Kidney (tissue), 14 donors: ENCODE data around the gene OVOL2. TPM values are rescaled to one million over a fixed set of nuclear protein-coding genes. Genes with fewer than 3 reads are reported as not detected.
"Not testable (repeated sequence)": the region's sequence is repeated elsewhere in the genome, so short reads cannot be mapped to it uniquely, and the experiment has no call there.

ENCODE experiments used
- DNase-seq, 5 donors: peaks; one replicate each; pipeline ENCODE4 v3.0.0-alpha.2; 2013 to 2020
- FAIRE-seq: peaks from 2 replicates; lab custom pipeline; 2012; peaks lifted over from hg19 to GRCh38; lab: Jason Lieb, UNC
- H3K27ac ChIP-seq, 2 donors: one replicate each; pipeline ENCODE4 v1.7.0; 2013; ENCODE audit warnings: low read depth in 2 of 2, low read length in 2 of 2, inconsistent platforms in 1 of 2
- H3K27me3 ChIP-seq: one replicate; pipeline ENCODE4 v1.7.1; 2013; ENCODE audit warnings: low read length, inconsistent platforms; ENCODE audit not compliant: control insufficient read depth, insufficient read depth
- H3K36me3 ChIP-seq, 3 donors: one replicate each; pipeline versions ENCODE4 v1.7.0 to v1.7.1; 2013; ENCODE audit warnings: low read length in 3 of 3, control low read depth in 1 of 3, inconsistent platforms in 1 of 3; ENCODE audit not compliant: insufficient read depth in 3 of 3, control insufficient read depth in 2 of 3
- H3K4me1 ChIP-seq, 3 donors: one replicate each; pipeline versions ENCODE4 v1.7.0 to v1.7.1; 2013; ENCODE audit warnings: low read length in 3 of 3, inconsistent platforms in 1 of 3, low read depth in 1 of 3; ENCODE audit not compliant: control insufficient read depth in 2 of 3, insufficient read depth in 2 of 3
- H3K4me3 ChIP-seq, 3 donors: one replicate each; pipeline versions ENCODE4 v1.7.0 to v1.8.1; 2013; ENCODE audit warnings: low read length in 3 of 3, control low read depth in 1 of 3, inconsistent platforms in 1 of 3
- H3K9ac ChIP-seq, 3 donors: one replicate each; pipeline versions ENCODE4 v1.7.0 to v1.7.1; 2013; ENCODE audit warnings: low read length in 3 of 3, control low read depth in 1 of 3, inconsistent platforms in 1 of 3
- H3K9me3 ChIP-seq, 3 donors: one replicate each; pipeline versions ENCODE4 v1.7.0 to v1.7.1; 2013; ENCODE audit warnings: low read length in 3 of 3, control low read depth in 1 of 3, inconsistent platforms in 1 of 3; ENCODE audit not compliant: control insufficient read depth in 2 of 3, insufficient read depth in 1 of 3
- intact Hi-C: fragments of 100-400 bp; cut with DNase I; formaldehyde crosslinking; loops from one replicate; pipeline ENCODE4 v1.11.1; 2022
- polyA plus RNA-seq: library from polyadenylated mRNA; stranded (reverse); fragments of 350-450 nt; fragmentation: Illumina TruSeq; extraction: RNeasy Lipid Tissue Mini Kit (QIAGEN cat#74804); gene quantifications from one replicate; pipeline ENCODE4 v1.2.3, GENCODE V29; 2014; ENCODE audit warnings: low read depth, low replicate concordance; ENCODE audit not compliant: insufficient read depth
- total RNA-seq: library from RNA; stranded (reverse); fragmentation: NEBNext Ultra II Directional; extraction: Animal tissue kit (Norgen Biotek cat#: 25700); gene quantifications from one replicate; pipeline ENCODE4 v1.2.1, GENCODE V29; 2021
- TF ChIP-seq, protein P1 (sequence below): IDR thresholded peaks from 3 replicates; pipeline ENCODE4 v1.5.1; 2012; ENCODE audit warnings: mild to moderate bottlenecking, moderate library complexity, borderline replicate concordance; ENCODE audit not compliant: insufficient read depth; ENCODE audit errors: extremely low read depth
- donor health status: control.
- donor health status: control.
- donor health status: control.
- donor health status: control.
- donor health status: control.
- donor health status: DM: yes; HTN: yes; CAD: no.
- donor health status: Normal renal cell carcinoma (clear cell type).

Gene OVOL2
- total and polyA plus RNA-seq, 2 donors from 2014 or later = 4.1 to 4.8 TPM

DNA sequence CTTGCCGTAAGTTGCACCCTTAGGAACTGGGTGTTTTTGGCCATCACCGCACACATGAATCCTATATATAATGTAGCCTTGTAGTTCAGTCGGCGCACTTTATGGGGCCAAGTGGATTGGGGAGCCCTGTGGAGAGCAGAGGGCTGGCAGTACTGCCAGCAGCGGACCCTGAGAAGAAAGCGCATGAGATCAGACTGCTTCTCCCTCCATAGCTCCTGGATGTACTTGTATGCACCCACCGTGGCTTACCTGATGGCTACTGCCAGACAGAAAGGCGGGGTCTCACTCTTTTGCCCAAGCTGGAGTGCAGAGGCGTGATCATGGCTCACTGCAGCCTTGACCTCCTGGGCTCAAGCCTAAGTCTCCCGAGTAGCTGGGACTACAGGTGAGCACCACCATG, 32.8 kb upstream of the OVOL2 start:
- intact Hi-C loops = no loop called here
- no peak for FAIRE-seq
- no peak overlapping the region for H3K4me3 ChIP-seq
- H3K27me3 ChIP-seq = no peaks in the 10 kb centered on the region
- H3K36me3 ChIP-seq = no peaks in the 10 kb centered on the region
- H3K4me1 ChIP-seq = no peaks in the 10 kb centered on the region
- H3K27ac ChIP-seq = no peak overlapping the region
- H3K9me3 ChIP-seq = no peaks in the 10 kb centered on the region
- no peak overlapping the region for H3K9ac ChIP-seq
- no peak for DNase-seq
- TF ChIP-seq, protein P1, sequence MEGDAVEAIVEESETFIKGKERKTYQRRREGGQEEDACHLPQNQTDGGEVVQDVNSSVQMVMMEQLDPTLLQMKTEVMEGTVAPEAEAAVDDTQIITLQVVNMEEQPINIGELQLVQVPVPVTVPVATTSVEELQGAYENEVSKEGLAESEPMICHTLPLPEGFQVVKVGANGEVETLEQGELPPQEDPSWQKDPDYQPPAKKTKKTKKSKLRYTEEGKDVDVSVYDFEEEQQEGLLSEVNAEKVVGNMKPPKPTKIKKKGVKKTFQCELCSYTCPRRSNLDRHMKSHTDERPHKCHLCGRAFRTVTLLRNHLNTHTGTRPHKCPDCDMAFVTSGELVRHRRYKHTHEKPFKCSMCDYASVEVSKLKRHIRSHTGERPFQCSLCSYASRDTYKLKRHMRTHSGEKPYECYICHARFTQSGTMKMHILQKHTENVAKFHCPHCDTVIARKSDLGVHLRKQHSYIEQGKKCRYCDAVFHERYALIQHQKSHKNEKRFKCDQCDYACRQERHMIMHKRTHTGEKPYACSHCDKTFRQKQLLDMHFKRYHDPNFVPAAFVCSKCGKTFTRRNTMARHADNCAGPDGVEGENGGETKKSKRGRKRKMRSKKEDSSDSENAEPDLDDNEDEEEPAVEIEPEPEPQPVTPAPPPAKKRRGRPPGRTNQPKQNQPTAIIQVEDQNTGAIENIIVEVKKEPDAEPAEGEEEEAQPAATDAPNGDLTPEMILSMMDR = no peak

DNA sequence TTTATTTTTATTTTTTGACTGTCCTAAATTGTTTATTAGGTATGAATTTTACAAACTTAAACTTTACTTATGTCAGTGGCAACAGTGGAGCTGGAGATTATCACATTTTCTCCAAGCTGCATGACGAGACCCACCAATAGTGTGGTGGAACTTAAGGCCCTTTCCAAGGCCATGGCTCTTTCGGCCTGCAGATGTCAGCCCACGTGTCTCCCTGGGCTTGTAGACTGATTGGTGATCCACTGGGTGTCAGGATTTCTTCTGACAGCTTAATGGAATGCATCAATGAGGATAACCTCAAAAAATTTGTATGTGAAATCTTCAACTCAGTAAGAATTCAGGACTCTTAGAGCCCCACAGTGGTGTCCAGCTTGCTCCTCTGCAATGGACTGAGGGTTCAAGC, 32.3 kb upstream of the OVOL2 start:
- no peak for FAIRE-seq
- intact Hi-C loops = no loop called here
- H3K27me3 ChIP-seq = no peaks in the 10 kb centered on the region
- H3K4me1 ChIP-seq = no peaks in the 10 kb centered on the region
- no peaks in the 10 kb centered on the region for H3K9me3 ChIP-seq
- no peak overlapping the region for H3K27ac ChIP-seq
- no peak overlapping the region for H3K4me3 ChIP-seq
- TF ChIP-seq, protein P1 = no peak
- no peak for DNase-seq
- H3K9ac ChIP-seq = no peak overlapping the region
- no peaks in the 10 kb centered on the region for H3K36me3 ChIP-seq

DNA sequence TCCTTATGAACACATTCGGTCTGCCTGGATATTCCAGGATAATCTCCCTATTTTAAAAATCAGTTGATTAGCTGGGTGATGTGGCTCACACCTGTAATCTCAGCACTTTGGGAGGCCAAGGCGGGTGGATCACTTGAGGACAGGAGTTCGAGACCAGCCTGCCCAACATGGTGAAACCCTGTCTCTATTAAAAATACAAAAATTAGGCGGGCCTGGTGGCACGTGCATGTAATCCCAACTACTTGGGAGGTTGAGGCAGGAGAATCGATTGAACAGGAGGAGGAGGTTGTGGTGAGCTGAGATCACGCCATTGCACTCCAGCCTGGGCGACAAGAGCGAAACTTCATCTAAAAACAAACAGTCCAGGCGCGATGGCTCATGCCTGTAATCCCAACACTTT, 31.1 kb upstream of the OVOL2 start:
- H3K36me3 ChIP-seq, DNase-seq, intact Hi-C loops, H3K9ac ChIP-seq, H3K4me1 ChIP-seq, H3K27me3 ChIP-seq, H3K27ac ChIP-seq, H3K9me3 ChIP-seq, H3K4me3 ChIP-seq, FAIRE-seq: not testable (repeated sequence)

DNA sequence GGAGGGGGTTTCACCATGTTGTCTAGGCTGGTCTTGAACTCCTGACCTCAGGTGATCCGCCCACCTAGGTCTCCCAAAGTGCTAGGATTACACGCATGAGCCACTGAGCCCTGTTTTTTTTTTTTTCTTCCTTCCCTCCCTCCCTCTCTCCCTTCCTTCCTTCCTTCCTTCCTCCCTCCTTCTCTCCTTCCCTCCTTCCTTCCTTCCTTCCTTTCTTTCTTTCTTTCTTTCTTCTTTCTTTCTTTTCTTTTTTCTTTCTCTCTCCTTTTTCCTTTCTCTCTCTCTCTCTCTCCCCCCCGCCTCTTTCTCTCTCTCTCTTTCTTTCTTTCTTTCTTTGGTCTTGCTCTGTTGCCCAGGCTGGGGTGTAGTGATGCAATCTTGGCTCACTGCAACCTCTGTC, 30.6 kb upstream of the OVOL2 start:
- DNase-seq, H3K9me3 ChIP-seq, FAIRE-seq, H3K36me3 ChIP-seq, H3K27ac ChIP-seq, H3K27me3 ChIP-seq, H3K9ac ChIP-seq, H3K4me3 ChIP-seq, H3K4me1 ChIP-seq, intact Hi-C loops: not testable (repeated sequence)

DNA sequence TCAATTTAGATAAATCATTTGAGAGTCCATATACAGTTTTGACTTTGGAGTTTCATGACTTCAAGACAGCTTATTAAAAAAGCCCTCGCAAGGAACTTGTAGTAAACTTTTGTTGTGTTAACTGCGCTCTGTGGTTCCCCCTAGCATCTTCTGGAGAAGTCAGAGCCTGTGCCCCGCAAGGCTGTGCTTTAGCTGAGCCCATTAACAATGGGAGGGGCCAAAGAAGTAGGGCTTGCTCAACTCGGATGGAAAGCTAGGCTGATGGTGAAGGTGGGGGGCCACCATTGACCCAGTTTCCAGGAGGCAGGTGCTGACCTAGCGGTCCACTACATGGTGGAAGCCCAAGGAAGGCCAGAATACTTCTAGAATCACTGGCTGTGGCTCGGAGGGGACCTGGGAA, 29.3 kb upstream of the OVOL2 start:
- Histone ChIP-seq H3K27ac (no peak overlapping the region), H3K4me1 (no peaks in the 10 kb centered on the region), H3K36me3 (no peaks in the 10 kb centered on the region), H3K27me3 (no peaks in the 10 kb centered on the region), H3K9ac (no peak overlapping the region), H3K4me3 (no peak overlapping the region), H3K9me3 (no peaks in the 10 kb centered on the region)
- DNase-seq = no peak
- intact Hi-C loops = no loop called here
- TF ChIP-seq, protein P1 = no peak
- FAIRE-seq = no peak

DNA sequence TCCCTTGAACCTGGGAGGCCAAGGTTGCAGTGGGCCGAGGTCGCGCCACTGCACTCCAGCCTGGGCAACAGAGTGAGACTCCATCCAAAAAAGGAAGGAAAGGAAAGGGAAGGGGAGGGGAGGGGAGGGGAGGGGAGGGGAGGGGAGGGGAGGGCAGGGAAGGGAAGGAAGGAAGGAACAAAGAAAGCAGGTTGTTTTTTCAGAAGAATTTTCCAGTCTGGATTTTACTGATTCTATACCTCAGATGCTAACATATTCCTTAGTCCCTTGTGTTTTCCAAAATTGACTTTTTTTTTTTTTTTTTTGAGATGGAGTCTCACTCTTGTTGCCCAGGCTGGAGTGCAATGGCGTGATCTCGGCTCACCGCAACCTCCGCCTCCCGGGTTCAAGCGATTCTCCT, 23.1 kb upstream of the OVOL2 start:
- FAIRE-seq, H3K27me3 ChIP-seq, H3K9me3 ChIP-seq, H3K9ac ChIP-seq, H3K4me3 ChIP-seq, DNase-seq, H3K36me3 ChIP-seq, intact Hi-C loops, H3K27ac ChIP-seq, H3K4me1 ChIP-seq: not testable (repeated sequence)
